Stimulated activated CD4-positive, alpha-beta T cell treated with anti-CD3 and anti-CD28 coated beads, Interleukin-4, amount 100 ng/mL, for 1 hour (primary cell): Measurements from ENCODE around the gene CABP5.
"Not testable (repeated sequence)": the region's sequence is repeated elsewhere in the genome, so short reads cannot be mapped to it uniquely, and the experiment has no call there.

Experiments used
- DNase-seq: peaks from one replicate; pipeline ENCODE4 v3.0.0-alpha.2; 2020

Gene CABP5

GRCh38 chr19:48043675-48044258 lies at the start of gene CABP5:
Gene CABP5 (minus strand): TSS chr19:48044079. CDS start chr19:48043922, 157 bp downstream.
- no peak for DNase-seq

DNA sequence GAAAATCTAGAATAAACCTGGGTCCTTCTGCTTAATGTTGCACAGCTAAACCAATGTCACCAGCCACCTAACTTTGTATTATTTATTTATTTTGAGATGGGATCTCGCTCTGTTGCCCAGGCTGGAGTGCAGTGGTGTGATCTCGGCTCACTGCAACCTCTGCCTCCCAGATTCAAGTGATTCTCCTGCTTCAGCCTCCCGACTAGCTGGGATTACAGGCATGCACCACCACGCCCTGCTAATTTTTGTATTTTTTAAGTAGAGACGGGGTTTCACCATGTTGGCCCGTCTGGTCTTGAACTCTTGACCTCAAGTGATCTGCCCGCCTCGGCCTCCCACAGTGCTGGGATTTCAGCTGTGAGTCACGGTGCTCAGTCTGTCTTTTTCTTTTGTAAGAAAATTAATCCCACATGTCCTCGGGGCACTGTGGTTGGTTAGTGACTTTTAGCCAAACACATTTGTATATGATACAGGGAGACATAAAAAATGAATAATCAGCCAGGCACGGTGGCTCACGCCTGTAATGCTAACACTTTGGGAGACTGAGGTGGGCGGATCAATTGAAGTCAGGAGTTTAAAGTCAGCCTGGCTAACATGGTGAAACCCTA lies 47.3 kb upstream of the CABP5 start:
- DNase-seq = not testable (repeated sequence)

DNA sequence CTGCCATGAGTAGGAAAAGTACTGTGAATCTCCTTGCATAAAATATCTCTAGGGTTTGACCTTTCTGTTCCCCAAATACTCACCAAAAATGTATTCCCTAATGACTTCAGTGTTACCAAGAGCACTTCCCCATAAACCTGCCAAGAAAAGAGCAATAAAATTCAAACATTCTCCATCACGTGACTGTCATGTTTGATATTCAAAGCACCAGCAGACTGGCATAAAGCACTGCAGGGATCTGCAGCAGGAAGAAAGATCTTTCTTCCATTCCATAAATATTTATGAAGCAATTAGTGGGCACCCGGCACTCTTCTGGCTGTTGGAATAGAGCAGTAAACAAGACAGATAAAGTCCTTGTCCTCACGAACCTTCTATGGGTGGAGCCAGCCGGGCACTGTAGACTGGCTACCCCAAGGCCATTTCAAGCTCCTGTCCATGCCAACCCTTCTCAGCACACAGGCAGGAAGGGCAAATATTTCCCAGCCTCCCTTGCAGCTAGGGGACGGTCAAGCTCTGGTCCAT lies 46.5 kb upstream of the CABP5 start:
- no peak for DNase-seq

- not testable (repeated sequence) for DNase-seq
Measured at GRCh38 chr19:48088991-48089390, 45.1 kb upstream of the CABP5 start.

DNA sequence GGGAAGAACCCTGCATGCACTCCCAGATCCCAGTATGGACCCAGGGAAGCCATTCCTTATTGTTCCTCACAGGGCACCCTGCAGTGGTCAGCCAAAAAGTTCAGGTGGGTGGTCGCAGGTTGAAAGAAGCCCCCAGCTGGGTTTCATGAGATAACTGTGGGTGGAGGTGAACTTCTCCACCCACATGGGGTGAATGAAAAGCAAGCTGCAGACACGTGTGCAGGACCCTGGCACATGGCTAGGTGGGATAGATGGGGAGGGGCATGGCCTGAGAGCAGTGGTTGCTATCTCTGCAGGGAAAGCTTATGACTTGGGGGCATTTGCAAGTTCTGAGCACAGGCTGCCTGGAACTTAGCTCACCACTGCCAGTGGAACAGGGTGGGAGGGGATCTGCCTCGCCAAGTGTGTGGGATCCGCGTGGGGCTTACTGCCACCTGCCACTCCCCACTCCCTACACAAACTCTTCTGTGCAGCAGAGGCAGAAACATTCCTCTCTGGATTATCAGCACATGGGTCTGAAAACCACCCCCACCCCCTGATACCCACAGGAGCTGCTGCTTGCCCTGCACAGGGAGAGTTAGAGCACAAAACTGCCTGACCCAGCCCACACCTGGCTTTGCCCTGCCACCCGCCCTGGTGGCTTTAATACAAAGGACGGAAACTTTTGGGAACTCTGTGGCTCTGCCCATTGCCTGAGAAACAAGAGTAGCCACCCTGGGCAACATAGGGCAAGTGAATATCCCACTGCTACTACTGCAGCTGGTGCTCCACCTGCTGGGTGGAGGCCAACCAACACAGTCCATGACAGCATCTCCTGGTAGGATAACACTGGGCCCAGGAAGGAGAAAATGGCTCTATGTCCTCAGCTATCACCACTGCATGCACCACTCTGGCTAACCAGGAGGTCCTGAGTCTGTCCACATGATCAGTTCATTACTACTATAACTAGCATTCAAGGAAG lies 42.3 kb upstream of the CABP5 start:
- DNase-seq = no peak

- DNase-seq = no peak
Measured at GRCh38 chr19:48085076-48085475, 41.2 kb upstream of the CABP5 start.

GRCh38 chr19:48081106-48081505 lies 37.2 kb upstream of the CABP5 start:
- no peak for DNase-seq

GRCh38 chr19:48070177-48070769 lies 26.4 kb upstream of the CABP5 start:
- DNase-seq = not testable (repeated sequence)

GRCh38 chr19:48069435-48069834 lies 25.6 kb upstream of the CABP5 start:
- no peak for DNase-seq

DNA sequence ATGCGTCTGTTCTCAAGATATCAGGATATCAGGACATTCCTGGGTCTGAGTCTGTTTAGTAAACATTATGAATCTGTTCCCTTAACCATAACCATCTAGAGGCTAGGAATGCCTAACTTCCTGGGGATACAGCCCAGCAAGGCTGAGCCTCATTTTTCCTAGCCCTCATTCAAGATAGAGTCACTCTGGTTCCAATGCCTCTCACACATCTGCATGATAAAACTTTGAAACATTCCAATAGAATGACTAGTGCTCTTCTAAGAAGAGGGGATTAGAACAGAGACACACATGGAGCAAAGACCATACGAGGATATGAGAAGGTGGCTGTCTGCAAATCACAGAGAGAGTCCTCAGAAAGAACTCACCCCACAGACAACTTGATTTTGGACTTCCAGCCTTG lies 20.6 kb upstream of the CABP5 start:
- DNase-seq = no peak

GRCh38 chr19:48061401-48062344 lies 17.8 kb upstream of the CABP5 start:
- DNase-seq = no peak

DNA sequence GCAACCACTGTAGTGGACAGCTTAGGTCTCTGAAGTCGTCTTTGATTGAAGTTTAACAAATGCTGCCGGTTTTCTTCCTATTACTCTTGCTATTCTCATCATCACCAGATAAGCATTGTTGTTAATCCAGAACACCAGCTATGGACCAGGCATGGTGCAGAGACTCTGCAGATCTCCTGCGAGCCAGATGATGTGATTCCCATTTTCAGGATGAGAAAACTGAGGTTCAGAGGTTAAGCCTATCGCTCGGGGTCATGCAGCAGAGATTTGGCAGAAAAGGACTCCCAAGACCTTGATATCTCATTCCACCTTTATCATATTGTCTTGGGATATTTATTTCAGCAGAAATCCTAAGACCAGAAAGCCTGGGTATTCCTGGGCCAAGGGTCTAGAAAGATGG lies 16.5 kb upstream of the CABP5 start:
- no peak for DNase-seq

- DNase-seq = no peak
Measured at GRCh38 chr19:48059331-48059730, 15.5 kb upstream of the CABP5 start.

GRCh38 chr19:48053856-48054255 lies 10.0 kb upstream of the CABP5 start:
- no peak for DNase-seq

DNA sequence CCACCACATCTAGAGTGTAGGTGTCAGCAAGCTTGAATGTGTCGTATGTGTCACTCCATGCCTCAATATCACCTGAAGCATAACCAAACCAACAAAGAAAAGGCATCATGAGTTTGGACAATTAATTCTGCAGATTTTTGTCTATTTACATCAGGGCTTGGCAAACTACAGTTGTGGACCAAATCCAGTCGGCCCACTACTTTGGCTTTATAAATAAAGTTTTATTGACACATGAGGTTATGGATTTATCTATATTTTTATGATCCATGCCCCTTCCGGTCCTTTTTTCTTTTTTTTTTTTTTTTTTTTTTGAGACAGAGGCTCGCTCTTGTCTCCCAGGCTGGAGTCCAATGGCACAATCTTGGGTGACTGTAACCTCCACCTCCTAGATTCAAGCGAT lies 9.2 kb upstream of the CABP5 start:
- no peak for DNase-seq

- DNase-seq = no peak
Measured at GRCh38 chr19:48051335-48052033, 7.6 kb upstream of the CABP5 start.

GRCh38 chr19:48044561-48044960 lies 682 bp upstream of the CABP5 start:
- no peak for DNase-seq

DNA sequence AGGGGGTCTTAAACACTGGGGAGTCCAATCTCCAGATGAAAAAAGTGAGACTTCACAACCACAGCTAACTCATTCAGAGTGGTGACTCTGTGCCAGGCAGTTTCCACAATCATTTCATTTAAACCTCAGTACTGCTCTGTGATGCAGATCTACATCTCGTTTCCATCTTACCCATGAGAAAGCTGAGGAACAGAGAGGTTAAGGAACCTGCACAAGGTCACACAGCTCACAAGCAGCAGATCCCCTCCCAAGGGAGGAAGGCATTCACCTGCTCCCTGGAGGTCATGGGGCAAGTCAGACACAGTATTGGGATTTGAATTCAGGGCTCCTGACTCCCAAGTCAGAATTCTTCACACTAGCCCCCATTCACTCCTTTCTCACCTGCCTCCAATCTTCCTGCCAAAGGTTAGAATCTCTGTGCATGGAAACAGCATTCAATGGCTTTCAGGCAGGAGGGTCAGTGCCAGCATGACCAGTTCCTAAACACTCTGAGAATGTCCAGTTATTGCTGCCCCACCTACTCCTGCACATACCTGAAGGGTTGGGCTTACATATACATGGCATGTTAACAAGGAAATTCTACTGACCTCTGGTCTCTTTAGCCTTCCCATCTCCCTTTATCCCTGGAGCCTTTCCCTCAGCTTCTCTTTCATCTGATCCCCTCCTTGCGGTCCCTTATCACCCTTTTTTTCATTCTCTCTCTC lies 1.9 kb downstream of the CABP5 start:
- DNase-seq = no peak

GRCh38 chr19:48036765-48037164 lies 7.1 kb downstream of the CABP5 start:
- DNase-seq = no peak

GRCh38 chr19:48033604-48034003 lies 10.3 kb downstream of the CABP5 start:
- no peak for DNase-seq

GRCh38 chr19:48030073-48030472 lies 13.8 kb downstream of the CABP5 start:
- no peak for DNase-seq
